Smooth muscle cell (in vitro differentiated cells): ENCODE results near the gene AP3B1. TPM values are rescaled to one million over a fixed set of nuclear protein-coding genes. Genes with fewer than 3 reads are reported as not detected.

Experiments
- DNase-seq: peaks from one replicate; lab custom pipeline; 2025; ENCODE audit not compliant: unreplicated experiment; lab: John Stamatoyannopoulos, UW
- H2AFZ ChIP-seq: fragments of 200-600 bp; sonication (generic); 2 replicates; pipeline ENCODE4 v1.6.0; 2016; ENCODE audit warnings: antibody characterized with exemption, low read depth, mild to moderate bottlenecking
- H3F3A ChIP-seq: fragments of 200-600 bp; sonication (generic); 2 replicates; pipeline ENCODE4 v1.6.0; 2017; ENCODE audit warnings: antibody characterized with exemption, low read depth
- H3K27ac ChIP-seq: fragments of 200-600 bp; sonication (generic); 2 replicates; pipeline ENCODE4 v1.5.1; 2016; ENCODE audit warnings: low read depth, mild to moderate bottlenecking
- H3K27me3 ChIP-seq: fragments of 200-600 bp; sonication (generic); 2 replicates; pipeline ENCODE4 v1.6.1; 2016; ENCODE audit warnings: low read depth, mild to moderate bottlenecking
- H3K36me3 ChIP-seq: fragments of 200-600 bp; sonication (generic); 2 replicates; pipeline ENCODE4 v1.5.1; 2016; ENCODE audit warnings: low read depth
- H3K4me1 ChIP-seq: fragments of 200-600 bp; sonication (generic); 2 replicates; pipeline ENCODE4 v1.5.1; 2016; ENCODE audit warnings: low read depth
- H3K4me2 ChIP-seq: fragments of 200-600 bp; sonication (generic); 2 replicates; pipeline ENCODE4 v1.6.0; 2016; ENCODE audit warnings: mild to moderate bottlenecking
- H3K4me3 ChIP-seq: fragments of 200-600 bp; sonication (generic); 2 replicates; pipeline ENCODE4 v1.5.1; 2016; ENCODE audit warnings: mild to moderate bottlenecking
- H3K79me2 ChIP-seq: fragments of 200-600 bp; sonication (generic); 2 replicates; pipeline ENCODE4 v1.6.0; 2016; ENCODE audit warnings: low read depth, mild to moderate bottlenecking
- H3K9ac ChIP-seq: fragments of 200-600 bp; sonication (generic); 2 replicates; pipeline ENCODE4 v1.6.0; 2016; ENCODE audit warnings: low read depth
- H3K9me3 ChIP-seq: fragments of 200-600 bp; sonication (generic); replicated peaks from 2 replicates; pipeline ENCODE4 v1.5.1; 2016; ENCODE audit warnings: low read depth
- H4K20me1 ChIP-seq: fragments of 200-600 bp; sonication (generic); 2 replicates; pipeline ENCODE4 v1.6.0; 2016; ENCODE audit warnings: low read depth
- WGBS: methylation state at CpG from one replicate; pipeline ENCODE4 v1.1.7; 2016; ENCODE audit warnings: low lambda C conversion rate; 5-methylcytosine and 5-hydroxymethylcytosine counted together
- polyA plus RNA-seq: library from polyadenylated mRNA; unstranded; fragments of >200 nt; fragmentation: Nextera tagmentation; extraction: Ambion mirVana; gene quantifications from 2 replicates; pipeline ENCODE4 v1.2.1, GENCODE V29; 2016
- total RNA-seq: library from RNA; depleted of rRNA; stranded (reverse); fragments of >200 nt; gene quantifications from 2 replicates; pipeline ENCODE4 v1.2.3, GENCODE V29; 2014
- TF ChIP-seq, protein P1 (sequence below): fragments of 200-600 bp; sonication (generic); IDR thresholded peaks from 2 replicates; pipeline ENCODE4 v1.5.1; 2017; ENCODE audit warnings: borderline replicate concordance, mild to moderate bottlenecking, antibody characterized with exemption; ENCODE audit not compliant: insufficient read depth, poor library complexity, severe bottlenecking

AP3B1 gene
- total and polyA plus RNA-seq, 2 experiments from 2014 or later, result 36.9 to 76.3 TPM

DNA sequence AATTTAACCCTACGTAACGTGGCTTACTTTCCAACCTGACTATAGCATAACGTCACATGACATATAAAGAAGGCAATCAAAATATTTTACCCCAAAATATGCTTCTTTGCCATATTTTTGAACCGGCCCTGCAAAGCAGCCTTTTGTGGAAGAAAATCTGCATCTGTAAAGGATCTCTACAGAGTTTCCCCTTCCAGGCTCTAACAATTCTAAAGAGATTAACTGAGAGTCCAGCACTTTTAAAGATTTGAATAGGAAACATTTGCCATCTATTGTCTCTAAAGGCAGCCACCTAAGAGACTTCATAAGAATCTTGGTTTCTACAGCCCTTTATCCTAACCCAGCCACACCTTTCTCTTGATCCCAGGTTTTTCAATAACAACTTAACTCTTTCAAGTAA is 22.7 kb downstream of the AP3B1 start:
- TF ChIP-seq, protein P1, sequence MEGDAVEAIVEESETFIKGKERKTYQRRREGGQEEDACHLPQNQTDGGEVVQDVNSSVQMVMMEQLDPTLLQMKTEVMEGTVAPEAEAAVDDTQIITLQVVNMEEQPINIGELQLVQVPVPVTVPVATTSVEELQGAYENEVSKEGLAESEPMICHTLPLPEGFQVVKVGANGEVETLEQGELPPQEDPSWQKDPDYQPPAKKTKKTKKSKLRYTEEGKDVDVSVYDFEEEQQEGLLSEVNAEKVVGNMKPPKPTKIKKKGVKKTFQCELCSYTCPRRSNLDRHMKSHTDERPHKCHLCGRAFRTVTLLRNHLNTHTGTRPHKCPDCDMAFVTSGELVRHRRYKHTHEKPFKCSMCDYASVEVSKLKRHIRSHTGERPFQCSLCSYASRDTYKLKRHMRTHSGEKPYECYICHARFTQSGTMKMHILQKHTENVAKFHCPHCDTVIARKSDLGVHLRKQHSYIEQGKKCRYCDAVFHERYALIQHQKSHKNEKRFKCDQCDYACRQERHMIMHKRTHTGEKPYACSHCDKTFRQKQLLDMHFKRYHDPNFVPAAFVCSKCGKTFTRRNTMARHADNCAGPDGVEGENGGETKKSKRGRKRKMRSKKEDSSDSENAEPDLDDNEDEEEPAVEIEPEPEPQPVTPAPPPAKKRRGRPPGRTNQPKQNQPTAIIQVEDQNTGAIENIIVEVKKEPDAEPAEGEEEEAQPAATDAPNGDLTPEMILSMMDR, result no peak
- H3K4me2 ChIP-seq, result no peak overlapping the region
- no peaks in the 10 kb centered on the region for H3F3A ChIP-seq
- H3K27me3 ChIP-seq, result no peaks in the 10 kb centered on the region
- H2AFZ ChIP-seq, result no peak overlapping the region
- no peak overlapping the region for H3K4me3 ChIP-seq
- peaks cover 21% of the 10 kb centered on the region for H3K4me1 ChIP-seq
- no peak overlapping the region for H3K9ac ChIP-seq
- no peak for DNase-seq
- H3K27ac ChIP-seq, result no peak overlapping the region
- H3K9me3 ChIP-seq, result no peaks in the 10 kb centered on the region
- WGBS, result 93% methylated on average over 4 of the region's 4 CpGs
- peaks cover 68% of the 10 kb centered on the region for H3K79me2 ChIP-seq
- peaks cover 92% of the 10 kb centered on the region for H4K20me1 ChIP-seq
- H3K36me3 ChIP-seq, result no peaks in the 10 kb centered on the region

DNA sequence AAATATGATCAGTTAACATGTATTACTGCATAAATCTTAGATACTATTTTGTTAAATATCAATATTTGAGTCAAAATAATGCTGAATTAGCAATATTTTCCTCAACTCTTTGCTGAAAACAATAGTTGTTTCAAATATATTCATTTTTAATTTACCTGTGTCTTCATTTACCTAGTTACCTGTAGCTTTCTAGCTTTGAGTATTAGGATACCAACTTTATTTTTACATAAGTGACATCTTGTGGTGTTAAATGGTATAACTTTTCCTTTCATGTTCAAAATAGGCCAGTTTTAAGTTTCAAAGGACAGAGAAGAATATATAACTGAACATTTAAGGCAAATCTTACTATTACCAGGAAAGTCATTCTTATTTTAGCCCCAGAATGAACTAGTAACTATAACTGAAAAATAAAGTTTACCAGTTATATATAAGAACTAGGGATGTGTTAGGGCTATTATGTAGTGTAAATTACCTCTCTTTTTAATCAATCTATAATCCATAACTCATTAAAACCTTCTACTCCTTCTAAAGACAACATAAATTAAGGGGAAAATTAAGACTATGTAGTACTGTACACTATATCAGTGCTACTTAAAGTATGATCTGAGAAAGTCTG is 25.3 kb downstream of the AP3B1 start:
- Histone ChIP-seq H3K4me3 (no peak overlapping the region), H3K79me2 (peaks cover 43% of the 10 kb centered on the region), H3K36me3 (peaks cover 6% of the 10 kb centered on the region), H3K27ac (no peak overlapping the region), H3F3A (no peaks in the 10 kb centered on the region), H4K20me1 (peaks cover 71% of the 10 kb centered on the region), H3K4me2 (no peak overlapping the region), H2AFZ (no peak overlapping the region), H3K9me3 (no peaks in the 10 kb centered on the region), H3K27me3 (no peaks in the 10 kb centered on the region), H3K4me1 (peaks cover 16% of the 10 kb centered on the region), H3K9ac (no peak overlapping the region)
- TF ChIP-seq, protein P1, result peak; percentile 50
- no peak for DNase-seq

DNA sequence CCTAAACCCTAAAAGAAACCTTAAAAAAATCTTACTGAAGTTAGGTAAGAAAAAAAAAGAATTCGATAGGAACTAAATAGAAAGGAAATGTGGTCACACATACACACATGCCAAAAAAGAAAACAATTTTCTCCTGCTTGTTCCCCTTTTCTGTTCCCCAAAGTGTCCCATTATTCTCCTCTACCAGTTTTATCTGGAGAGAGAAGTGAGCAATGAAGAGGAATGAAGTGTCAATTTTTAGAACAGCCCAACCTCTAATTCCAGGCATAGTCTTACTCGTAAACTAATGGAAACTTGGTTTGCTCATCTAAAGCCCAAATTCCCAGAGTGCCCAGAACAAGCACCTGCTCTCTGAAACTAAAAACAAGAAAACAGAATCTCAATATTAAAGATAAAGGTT is 26.1 kb downstream of the AP3B1 start:
- H3K36me3 ChIP-seq, result peaks cover 10% of the 10 kb centered on the region
- no peak overlapping the region for H2AFZ ChIP-seq
- peaks cover 35% of the 10 kb centered on the region for H3K79me2 ChIP-seq
- peaks cover 65% of the 10 kb centered on the region for H4K20me1 ChIP-seq
- H3K4me3 ChIP-seq, result no peak overlapping the region
- no peak overlapping the region for H3K27ac ChIP-seq
- H3K27me3 ChIP-seq, result no peaks in the 10 kb centered on the region
- H3K9ac ChIP-seq, result no peak overlapping the region
- DNase-seq, result no peak
- 77% methylated on average over 2 of the region's 2 CpGs for WGBS
- peaks cover 9% of the 10 kb centered on the region for H3K4me1 ChIP-seq
- no peak overlapping the region for H3K4me2 ChIP-seq
- TF ChIP-seq, protein P1, result no peak
- H3F3A ChIP-seq, result no peaks in the 10 kb centered on the region
- H3K9me3 ChIP-seq, result no peaks in the 10 kb centered on the region

DNA sequence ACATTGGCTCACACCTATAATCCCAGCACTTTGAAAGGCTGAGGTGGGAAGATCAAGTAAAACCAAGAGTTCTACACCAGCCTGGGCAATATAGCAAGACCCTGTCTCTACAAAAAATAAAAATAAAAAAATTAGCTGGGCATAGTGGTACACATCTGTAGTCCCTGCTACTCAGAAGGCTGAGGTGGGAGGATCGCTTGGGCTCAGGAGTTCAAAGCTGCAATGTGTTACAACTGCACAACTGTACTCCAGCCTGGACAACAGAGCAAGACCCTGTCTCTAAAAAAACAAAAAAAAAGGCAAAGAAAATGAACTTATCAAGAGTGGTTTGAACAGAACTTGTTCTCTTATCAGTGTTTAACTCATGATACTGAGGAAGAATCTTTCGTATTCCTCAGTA is 29.3 kb downstream of the AP3B1 start:
- Histone ChIP-seq H4K20me1 (peaks cover 33% of the 10 kb centered on the region), H3K36me3 (peaks cover 10% of the 10 kb centered on the region), H3K27ac (no peak overlapping the region), H3K79me2 (peaks cover 21% of the 10 kb centered on the region), H3K9ac (no peak overlapping the region), H3K4me2 (no peak overlapping the region), H3K9me3 (no peaks in the 10 kb centered on the region), H3F3A (no peaks in the 10 kb centered on the region), H2AFZ (no peak overlapping the region), H3K27me3 (no peaks in the 10 kb centered on the region), H3K4me3 (no peak overlapping the region), H3K4me1 (no peaks in the 10 kb centered on the region)
- DNase-seq, result no peak
- TF ChIP-seq, protein P1, result no peak
- 95% methylated on average over 2 of the region's 2 CpGs for WGBS
